GM12878 (cell line): ENCODE data around the gene GPR146. TPM values are rescaled to one million over a fixed set of nuclear protein-coding genes. Genes with fewer than 3 reads are reported as not detected.

Experiments
- IRF4 ChIP-seq: IDR thresholded peaks from 2 replicates; pipeline ENCODE4 v1.6.1; 2011; ENCODE audit warnings: low read depth, low read length
- JUNB ChIP-seq: IDR thresholded peaks from 2 replicates; pipeline ENCODE4 v1.6.1; 2016; ENCODE audit warnings: antibody characterized with exemption, mild to moderate bottlenecking
- KLF5 ChIP-seq: fragments of 450-650 bp; IDR thresholded peaks from 2 replicates; pipeline ENCODE4 v1.6.1; 2014; ENCODE audit warnings: mild to moderate bottlenecking; ENCODE audit not compliant: partially characterized antibody
- MEF2B ChIP-seq: fragments of 450-650 bp; IDR thresholded peaks from 2 replicates; pipeline ENCODE4 v1.6.1; 2018; ENCODE audit warnings: mild to moderate bottlenecking, moderate library complexity; ENCODE audit not compliant: partially characterized antibody, poor library complexity, severe bottlenecking
- POLR2A ChIP-seq: IDR thresholded peaks from 2 replicates; pipeline ENCODE4 v1.6.1; 2011; ENCODE audit warnings: low read depth, mild to moderate bottlenecking, low read length
- RELB ChIP-seq: fragments of 450-650 bp; IDR thresholded peaks from 2 replicates; pipeline ENCODE4 v1.6.1; 2017; ENCODE audit warnings: low read depth, mild to moderate bottlenecking, moderate library complexity
- SIN3A ChIP-seq: IDR thresholded peaks from 2 replicates; pipeline ENCODE4 v1.6.1; 2012; ENCODE audit warnings: low read depth, low read length, improper control_type of control experiment
- SMAD5 ChIP-seq: IDR thresholded peaks from 2 replicates; pipeline ENCODE4 v1.6.1; 2016; ENCODE audit warnings: antibody characterized with exemption, low read depth
- ZNF217 ChIP-seq: fragments of 450-650 bp; IDR thresholded peaks from 2 replicates; pipeline ENCODE4 v1.6.1; 2017; ENCODE audit warnings: antibody characterized with exemption, mild to moderate bottlenecking
- polyA plus RNA-seq, 11 experiments: library from polyadenylated mRNA; depleted of rRNA in 4 of 11; unstranded in 6 of 11; stranded (reverse) in 5 of 11; fragments of >200 nt; fragmentation: Nextera tagmentation in 4 of 11; fragmentation: Illumina TruSeq in 1 of 11; extraction: Ambion mirVana in 4 of 11; extraction: Trizol in 1 of 11; gene quantifications; 1 replicate in 1 of 11; 2 replicates in 10 of 11; pipeline versions ENCODE4 v1.2.1 to v1.2.3, GENCODE V29; 2011 to 2016; ENCODE audit warnings: inconsistent platforms in 2 of 11, missing spikeins in 2 of 11, low read depth in 1 of 11
- total RNA-seq, 4 experiments: library from RNA; depleted of rRNA in 3 of 4; stranded (reverse); fragments of >200 nt in 3 of 4; fragmentation: Illumina TruSeq in 1 of 4; extraction: Trizol in 1 of 4; gene quantifications; 2 replicates each; pipeline versions ENCODE4 v1.2.1 to v1.2.3, GENCODE V29; 2013 to 2021
- TF ChIP-seq, protein P1 (sequence below): fragments of 450-650 bp; formaldehyde crosslinking; IDR thresholded peaks from 2 replicates; pipeline ENCODE4 v1.4.0; 2022; ENCODE audit warnings: mild to moderate bottlenecking, moderate library complexity
- TF ChIP-seq, protein P2 (sequence below): fragments of 450-650 bp; formaldehyde crosslinking; IDR thresholded peaks from 2 replicates; pipeline ENCODE4 v1.5.0; 2022; ENCODE audit warnings: mild to moderate bottlenecking, missing genetic modification characterization
- TF ChIP-seq, protein P3 (sequence below), 3 experiments: IDR thresholded peaks in 2 of 3; conservative IDR thresholded peaks in 1 of 3; 2 replicates each; pipeline ENCODE4 v1.5.1; 2011; ENCODE audit warnings: low read depth in 3 of 3, low read length in 3 of 3, mild to moderate bottlenecking in 3 of 3, control low read depth in 2 of 3, moderate library complexity in 2 of 3, inconsistent platforms in 1 of 3, mixed read lengths in 1 of 3; ENCODE audit not compliant: control insufficient read depth in 2 of 3, insufficient read depth in 1 of 3; ENCODE audit errors: extremely low read depth in 1 of 3
- TF ChIP-seq, protein P4 (sequence below): fragments of 450-650 bp; conservative IDR thresholded peaks from 2 replicates; pipeline ENCODE4 v1.6.1; 2017; ENCODE audit warnings: mild to moderate bottlenecking, moderate library complexity

The GPR146 gene
- total and polyA plus RNA-seq, 10 of the 15 experiments (the other 5 are each of a cell fraction or from before 2014, with no cell fraction given), result 0.19 to 12.0 (median 0.54) TPM; not detected in 2

GRCh38 chr7:1044189-1045068 is at the start of gene GPR146 (continued):
- TF ChIP-seq, protein P1, sequence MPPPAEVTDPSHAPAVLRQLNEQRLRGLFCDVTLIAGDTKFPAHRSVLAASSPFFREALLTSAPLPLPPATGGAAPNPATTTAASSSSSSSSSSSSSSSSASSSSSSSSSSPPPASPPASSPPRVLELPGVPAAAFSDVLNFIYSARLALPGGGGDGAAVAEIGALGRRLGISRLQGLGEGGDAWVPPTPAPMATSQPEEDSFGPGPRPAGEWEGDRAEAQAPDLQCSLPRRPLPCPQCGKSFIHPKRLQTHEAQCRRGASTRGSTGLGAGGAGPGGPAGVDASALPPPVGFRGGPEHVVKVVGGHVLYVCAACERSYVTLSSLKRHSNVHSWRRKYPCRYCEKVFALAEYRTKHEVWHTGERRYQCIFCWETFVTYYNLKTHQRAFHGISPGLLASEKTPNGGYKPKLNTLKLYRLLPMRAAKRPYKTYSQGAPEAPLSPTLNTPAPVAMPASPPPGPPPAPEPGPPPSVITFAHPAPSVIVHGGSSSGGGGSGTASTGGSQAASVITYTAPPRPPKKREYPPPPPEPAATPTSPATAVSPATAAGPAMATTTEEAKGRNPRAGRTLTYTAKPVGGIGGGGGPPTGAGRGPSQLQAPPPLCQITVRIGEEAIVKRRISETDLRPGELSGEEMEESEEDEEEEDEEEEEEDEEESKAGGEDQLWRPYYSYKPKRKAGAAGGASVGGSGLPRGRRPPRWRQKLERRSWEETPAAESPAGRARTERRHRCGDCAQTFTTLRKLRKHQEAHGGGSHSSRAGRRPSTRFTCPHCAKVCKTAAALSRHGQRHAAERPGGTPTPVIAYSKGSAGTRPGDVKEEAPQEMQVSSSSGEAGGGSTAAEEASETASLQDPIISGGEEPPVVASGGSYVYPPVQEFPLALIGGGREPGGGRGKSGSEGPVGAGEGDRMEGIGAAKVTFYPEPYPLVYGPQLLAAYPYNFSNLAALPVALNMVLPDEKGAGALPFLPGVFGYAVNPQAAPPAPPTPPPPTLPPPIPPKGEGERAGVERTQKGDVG, result no peak
- TF ChIP-seq IRF4 (no peak), SIN3A (no peak; the same call in 1 of the 2 replicates), JUNB (0 out of 2 replicates have a peak, but pooled peaks have one; percentile 7), SMAD5 (no peak), ZNF217 (no peak), MEF2B (peak; percentile 60), RELB (peak; percentile 70; the same call in 1 of the 2 replicates), KLF5 (no peak), POLR2A (peak; percentile 71)
- TF ChIP-seq, protein P2, sequence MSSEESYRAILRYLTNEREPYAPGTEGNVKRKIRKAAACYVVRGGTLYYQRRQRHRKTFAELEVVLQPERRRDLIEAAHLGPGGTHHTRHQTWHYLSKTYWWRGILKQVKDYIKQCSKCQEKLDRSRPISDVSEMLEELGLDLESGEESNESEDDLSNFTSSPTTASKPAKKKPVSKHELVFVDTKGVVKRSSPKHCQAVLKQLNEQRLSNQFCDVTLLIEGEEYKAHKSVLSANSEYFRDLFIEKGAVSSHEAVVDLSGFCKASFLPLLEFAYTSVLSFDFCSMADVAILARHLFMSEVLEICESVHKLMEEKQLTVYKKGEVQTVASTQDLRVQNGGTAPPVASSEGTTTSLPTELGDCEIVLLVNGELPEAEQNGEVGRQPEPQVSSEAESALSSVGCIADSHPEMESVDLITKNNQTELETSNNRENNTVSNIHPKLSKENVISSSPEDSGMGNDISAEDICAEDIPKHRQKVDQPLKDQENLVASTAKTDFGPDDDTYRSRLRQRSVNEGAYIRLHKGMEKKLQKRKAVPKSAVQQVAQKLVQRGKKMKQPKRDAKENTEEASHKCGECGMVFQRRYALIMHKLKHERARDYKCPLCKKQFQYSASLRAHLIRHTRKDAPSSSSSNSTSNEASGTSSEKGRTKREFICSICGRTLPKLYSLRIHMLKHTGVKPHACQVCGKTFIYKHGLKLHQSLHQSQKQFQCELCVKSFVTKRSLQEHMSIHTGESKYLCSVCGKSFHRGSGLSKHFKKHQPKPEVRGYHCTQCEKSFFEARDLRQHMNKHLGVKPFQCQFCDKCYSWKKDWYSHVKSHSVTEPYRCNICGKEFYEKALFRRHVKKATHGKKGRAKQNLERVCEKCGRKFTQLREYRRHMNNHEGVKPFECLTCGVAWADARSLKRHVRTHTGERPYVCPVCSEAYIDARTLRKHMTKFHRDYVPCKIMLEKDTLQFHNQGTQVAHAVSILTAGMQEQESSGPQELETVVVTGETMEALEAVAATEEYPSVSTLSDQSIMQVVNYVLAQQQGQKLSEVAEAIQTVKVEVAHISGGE (CRISPR knock-in tag), result no peak
- TF ChIP-seq, protein P3, sequence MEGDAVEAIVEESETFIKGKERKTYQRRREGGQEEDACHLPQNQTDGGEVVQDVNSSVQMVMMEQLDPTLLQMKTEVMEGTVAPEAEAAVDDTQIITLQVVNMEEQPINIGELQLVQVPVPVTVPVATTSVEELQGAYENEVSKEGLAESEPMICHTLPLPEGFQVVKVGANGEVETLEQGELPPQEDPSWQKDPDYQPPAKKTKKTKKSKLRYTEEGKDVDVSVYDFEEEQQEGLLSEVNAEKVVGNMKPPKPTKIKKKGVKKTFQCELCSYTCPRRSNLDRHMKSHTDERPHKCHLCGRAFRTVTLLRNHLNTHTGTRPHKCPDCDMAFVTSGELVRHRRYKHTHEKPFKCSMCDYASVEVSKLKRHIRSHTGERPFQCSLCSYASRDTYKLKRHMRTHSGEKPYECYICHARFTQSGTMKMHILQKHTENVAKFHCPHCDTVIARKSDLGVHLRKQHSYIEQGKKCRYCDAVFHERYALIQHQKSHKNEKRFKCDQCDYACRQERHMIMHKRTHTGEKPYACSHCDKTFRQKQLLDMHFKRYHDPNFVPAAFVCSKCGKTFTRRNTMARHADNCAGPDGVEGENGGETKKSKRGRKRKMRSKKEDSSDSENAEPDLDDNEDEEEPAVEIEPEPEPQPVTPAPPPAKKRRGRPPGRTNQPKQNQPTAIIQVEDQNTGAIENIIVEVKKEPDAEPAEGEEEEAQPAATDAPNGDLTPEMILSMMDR (IDR thresholded peaks at IDR 0.05 in 2 of 3, conservative IDR thresholded peaks at IDR 0.05 in 1 of 3; ENCODE audit: control insufficient read depth in 2 of 3, extremely low read depth in 1 of 3, insufficient read depth in 1 of 3, low read depth in 3 of 3, low read length in 3 of 3), result peak; percentile 53 to 66 (median 63)
- TF ChIP-seq, protein P4, sequence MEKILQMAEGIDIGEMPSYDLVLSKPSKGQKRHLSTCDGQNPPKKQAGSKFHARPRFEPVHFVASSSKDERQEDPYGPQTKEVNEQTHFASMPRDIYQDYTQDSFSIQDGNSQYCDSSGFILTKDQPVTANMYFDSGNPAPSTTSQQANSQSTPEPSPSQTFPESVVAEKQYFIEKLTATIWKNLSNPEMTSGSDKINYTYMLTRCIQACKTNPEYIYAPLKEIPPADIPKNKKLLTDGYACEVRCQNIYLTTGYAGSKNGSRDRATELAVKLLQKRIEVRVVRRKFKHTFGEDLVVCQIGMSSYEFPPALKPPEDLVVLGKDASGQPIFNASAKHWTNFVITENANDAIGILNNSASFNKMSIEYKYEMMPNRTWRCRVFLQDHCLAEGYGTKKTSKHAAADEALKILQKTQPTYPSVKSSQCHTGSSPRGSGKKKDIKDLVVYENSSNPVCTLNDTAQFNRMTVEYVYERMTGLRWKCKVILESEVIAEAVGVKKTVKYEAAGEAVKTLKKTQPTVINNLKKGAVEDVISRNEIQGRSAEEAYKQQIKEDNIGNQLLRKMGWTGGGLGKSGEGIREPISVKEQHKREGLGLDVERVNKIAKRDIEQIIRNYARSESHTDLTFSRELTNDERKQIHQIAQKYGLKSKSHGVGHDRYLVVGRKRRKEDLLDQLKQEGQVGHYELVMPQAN, result peak; percentile 91
